ENCODE data around the gene XYLT1.

- TF ChIP-seq CTCF (IDR thresholded peaks at IDR 0.05) (peak; percentile 79), ZFX (IDR thresholded peaks at IDR 0.05; ENCODE audit: borderline replicate concordance) (no peak)
Measured at GRCh38 chr16:17194190-17194780, 276.5 kb downstream of the XYLT1 start.
